ENCODE measurements around the gene SORBS1. TPM values are rescaled to one million over a fixed set of nuclear protein-coding genes. Genes with fewer than 3 reads are reported as not detected.

Gene SORBS1
- total and polyA plus RNA-seq, 9 of the 15 experiments (the other 6 are each of a cell fraction or from before 2014, with no cell fraction given), result 2.0 to 13.3 (median 6.5) TPM

DNA sequence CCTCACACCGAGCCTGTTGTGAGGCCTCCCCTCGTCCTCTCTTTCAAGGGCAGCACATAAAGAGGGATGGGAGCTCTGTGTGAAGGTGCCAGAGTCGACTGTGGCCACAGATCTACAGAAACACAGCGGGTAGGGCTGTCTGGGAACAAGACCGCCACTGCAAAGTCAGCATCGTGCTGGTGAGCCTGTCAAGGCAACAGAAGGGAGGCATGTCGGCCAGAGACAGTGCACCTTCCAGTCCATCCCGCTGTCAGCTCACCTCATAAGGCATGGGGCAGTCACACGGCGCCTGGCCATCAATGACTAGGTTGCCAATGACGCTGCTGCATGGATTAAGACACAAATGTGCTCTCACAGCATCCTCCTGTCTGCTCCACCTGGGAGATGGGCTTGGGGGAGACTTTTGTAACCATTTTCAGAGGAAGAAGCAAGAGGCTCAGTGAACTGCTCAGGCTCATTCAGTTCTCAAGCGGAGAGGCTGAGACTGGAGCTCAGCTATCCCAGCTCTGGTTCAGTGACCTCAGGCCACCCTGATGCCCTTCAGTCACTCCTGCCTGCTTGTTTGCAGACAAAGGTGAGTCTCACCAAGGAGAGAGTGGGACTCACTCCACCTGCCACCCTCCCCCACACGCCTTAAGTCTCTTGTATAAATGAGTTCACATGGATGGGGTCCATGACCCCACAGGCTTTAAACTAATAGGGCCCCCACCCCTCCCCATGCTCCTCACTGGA, 125.5 kb downstream of the SORBS1 start:
- FAIRE-seq (no peak), ATAC-seq (no peak), DNase-seq (ENCODE audit: extremely low read depth in 1 of 4, low spot score in 3 of 4) (no peak)
- intact Hi-C loops (cut with micrococcal nuclease), result no loop called here
- in situ Hi-C loops (cut with MboI), result no loop called here
- Histone ChIP-seq H4K20me1 (replicated peaks; ENCODE audit: control insufficient read depth, insufficient read depth, low read length) (no peaks in the 10 kb centered on the region), H3K4me3 (no peak overlapping the region), H3K27me3 (ENCODE audit: control insufficient read depth in 2 of 2, insufficient read depth in 2 of 2, low read length in 2 of 2) (no peaks in the 10 kb centered on the region), H2AFZ (ENCODE audit: low read depth, low read length) (no peak overlapping the region), H3K36me3 (ENCODE audit: control insufficient read depth, insufficient read depth, low read length) (no peaks in the 10 kb centered on the region), H3K9me1 (ENCODE audit: control insufficient read depth, insufficient read depth, low read length) (no peaks in the 10 kb centered on the region), H3K4me1 (replicated peaks in 1 of 2; ENCODE audit: control insufficient read depth in 2 of 2, insufficient read depth in 2 of 2, low read length in 2 of 2) (no peaks in the 10 kb centered on the region), H3K4me2 (ENCODE audit: insufficient read depth, low read length) (no peak overlapping the region), H3K79me2 (ENCODE audit: control insufficient read depth, insufficient read depth, low read length) (no peaks in the 10 kb centered on the region), H3K9me3 (replicated peaks; ENCODE audit: control insufficient read depth, insufficient read depth, low read depth, low read length) (no peaks in the 10 kb centered on the region), H3K27ac (ENCODE audit: extremely low read depth, low read depth, low read length) (no peak overlapping the region), H3K9ac (ENCODE audit: insufficient read depth in 1 of 2, low read depth in 2 of 2, low read length in 2 of 2) (no peak overlapping the region; a peak in 1 of 4 replicates)
- CTCF ChIA-PET (ENCODE audit: low intra/inter-chr PET ratio), result interaction anchor here (0.6 kb wide), 1 partner anchor 125 kb away, joined by 3 read pairs; the partner anchor contains the start of gene SORBS1
- POLR2A ChIA-PET, result interaction anchor here (0.6 kb wide), 1 partner anchor 60 kb away, joined by 4 read pairs; no protein-coding TSS in a partner anchor
- TF ChIP-seq CTCF (IDR thresholded peaks at IDR 0.05 in 2 of 3, conservative IDR thresholded peaks at IDR 0.05 in 1 of 3; ENCODE audit: insufficient read depth in 2 of 3, low read depth in 1 of 3, low read length in 3 of 3), result no peak
- no peak for TF ChIP-seq ZNF41 (CRISPR knock-in tag; conservative IDR thresholded peaks at IDR 0.05)
- TF ChIP-seq DPF2 (IDR thresholded peaks at IDR 0.05), result no peak
- no peak for TF ChIP-seq MTF1 (CRISPR knock-in tag; IDR thresholded peaks at IDR 0.05; ENCODE audit: borderline replicate concordance)
- TF ChIP-seq RREB1 (CRISPR knock-in tag; IDR thresholded peaks at IDR 0.05), result no peak
- TF ChIP-seq ZNF217 (CRISPR knock-in tag; IDR thresholded peaks at IDR 0.05), result no peak
- TF ChIP-seq MCM3 (IDR thresholded peaks at IDR 0.05), result no peak
- no peak for TF ChIP-seq CHAMP1 (IDR thresholded peaks at IDR 0.05)
- no peak for TF ChIP-seq TCF7 (IDR thresholded peaks at IDR 0.05; ENCODE audit: borderline replicate concordance)
- no peak for TF ChIP-seq NFXL1 (CRISPR knock-in tag; IDR thresholded peaks at IDR 0.05)
- no peak for TF ChIP-seq ZNF431 (CRISPR knock-in tag; IDR thresholded peaks at IDR 0.05)
- BruUV-seq (replicated peaks), result no TSS peak
- WGBS (ENCODE audit: insufficient coverage, low coverage, missing lambda C conversion rate), result 51% methylated on average over 13 of the region's 13 CpGs
